GM12864 (cell line): Measurements from ENCODE around the gene SNAI3.

Experiments
- DNase-seq: peaks from one replicate; pipeline ENCODE4 v3.0.0-alpha.2; 2011; ENCODE audit warnings: low read depth
- H3K4me3 ChIP-seq: 2 replicates; pipeline ENCODE4 v1.5.1; 2011; ENCODE audit warnings: mild to moderate bottlenecking, low read depth, low read length, control low read depth
- CTCF ChIP-seq: IDR thresholded peaks from 2 replicates; pipeline ENCODE4 v1.5.1; 2011; ENCODE audit warnings: low read depth, mild to moderate bottlenecking, moderate library complexity, low read length, control low read depth, inconsistent platforms; ENCODE audit errors: missing control alignments

Gene SNAI3

GRCh38 chr16:88647178-88648070, 38.9 kb downstream of the SNAI3 start:
- no peak for TF ChIP-seq CTCF
- no peak for DNase-seq
- no peak overlapping the region for H3K4me3 ChIP-seq

GRCh38 chr16:88646345-88647034, 39.8 kb downstream of the SNAI3 start:
- no peak for DNase-seq
- no peak overlapping the region for H3K4me3 ChIP-seq
- no peak for TF ChIP-seq CTCF

- DNase-seq: no peak
- no peak overlapping the region for H3K4me3 ChIP-seq
- TF ChIP-seq CTCF: no peak
These were observed 40.4 kb downstream of the SNAI3 start for GRCh38 chr16:88645941-88646340.

- no peak for DNase-seq
- H3K4me3 ChIP-seq: no peak overlapping the region
- no peak for TF ChIP-seq CTCF
These were observed 40.9 kb downstream of the SNAI3 start for GRCh38 chr16:88645455-88645854.

GRCh38 chr16:88643644-88643932, 42.7 kb downstream of the SNAI3 start:
- TF ChIP-seq CTCF: no peak
- no peak overlapping the region for H3K4me3 ChIP-seq
- no peak for DNase-seq

- no peak for TF ChIP-seq CTCF
- DNase-seq: no peak
- no peak overlapping the region for H3K4me3 ChIP-seq
These were observed 43.2 kb downstream of the SNAI3 start for GRCh38 chr16:88642881-88643643.
